Measurements from ENCODE around the gene LRRC72.

Gene LRRC72

GRCh38 chr7:16526742-16527540 lies at the start of gene LRRC72:
LRRC72 (plus strand) TSS chr7:16526825; CDS start chr7:16526953, 128 bp downstream.
- Histone ChIP-seq H3K4me2 (no peak within 1 kb of the TSS), H4K20me1 (no peaks in the 10 kb centered on the region)
- no peak for TF ChIP-seq Cebpa-rat (IDR thresholded peaks at IDR 0.05)

GRCh38 chr7:16479161-16479560 lies 47.5 kb upstream of the LRRC72 start:
- Histone ChIP-seq H3K4me1 (no peaks in the 10 kb centered on the region), H3K4me3 (no peak overlapping the region), H3K4me2 (no peak overlapping the region), H3K27me3 (no peaks in the 10 kb centered on the region), H4K20me1 (no peaks in the 10 kb centered on the region), H3K36me3 (no peaks in the 10 kb centered on the region), H3K27ac (no peak overlapping the region), H3K9me3 (replicated peaks in 1 of 11) (no peaks in the 10 kb centered on the region), H3K9ac (no peak overlapping the region)
- no peak for TF ChIP-seq Cebpa-rat (IDR thresholded peaks at IDR 0.05)

More at GRCh38 chr7:16526742-16527540, at the start of gene LRRC72:
- Histone ChIP-seq H3K4me3 (no peak within 1 kb of the TSS), H3K27me3 (no peaks in the 10 kb centered on the region), H3K27ac (no peak within 1 kb of the TSS), H3K9me3 (replicated peaks in 1 of 11) (no peaks in the 10 kb centered on the region), H3K36me3 (no peaks in the 10 kb centered on the region), H3K9ac (no peak within 1 kb of the TSS), H3K4me1 (no peaks in the 10 kb centered on the region)

- Histone ChIP-seq H4K20me1 (no peaks in the 10 kb centered on the region), H3K4me2 (no peak overlapping the region), H3K4me1 (no peaks in the 10 kb centered on the region), H3K27me3 (no peaks in the 10 kb centered on the region), H3K27ac (no peak overlapping the region), H3K4me3 (no peak overlapping the region), H3K36me3 (no peaks in the 10 kb centered on the region), H3K9ac (no peak overlapping the region), H3K9me3 (replicated peaks in 1 of 11) (no peaks in the 10 kb centered on the region)
- TF ChIP-seq Cebpa-rat (IDR thresholded peaks at IDR 0.05): no peak
These were observed 47.0 kb upstream of the LRRC72 start for GRCh38 chr7:16479591-16479990.

- H3K9me3 ChIP-seq (replicated peaks in 1 of 11): no peaks in the 10 kb centered on the region
- no peak overlapping the region for H3K9ac ChIP-seq
- H4K20me1 ChIP-seq: no peaks in the 10 kb centered on the region
- no peak overlapping the region for H3K4me2 ChIP-seq
- H3K27me3 ChIP-seq: no peaks in the 10 kb centered on the region
- H3K36me3 ChIP-seq: no peaks in the 10 kb centered on the region
- no peak overlapping the region for H3K27ac ChIP-seq
- H3K4me3 ChIP-seq: no peak overlapping the region; a peak in 1 of 20 replicates
- no peak for TF ChIP-seq Cebpa-rat (IDR thresholded peaks at IDR 0.05)
- no peaks in the 10 kb centered on the region for H3K4me1 ChIP-seq
These were observed 42.0 kb upstream of the LRRC72 start for GRCh38 chr7:16484453-16485158.

GRCh38 chr7:16491148-16491547 lies 35.5 kb upstream of the LRRC72 start:
- no peak for TF ChIP-seq Cebpa-rat (IDR thresholded peaks at IDR 0.05)
- Histone ChIP-seq H3K27me3 (no peaks in the 10 kb centered on the region), H3K9me3 (replicated peaks in 1 of 11) (no peaks in the 10 kb centered on the region), H3K4me2 (no peak overlapping the region), H3K4me1 (no peaks in the 10 kb centered on the region), H3K27ac (no peak overlapping the region), H4K20me1 (no peaks in the 10 kb centered on the region), H3K36me3 (no peaks in the 10 kb centered on the region), H3K9ac (no peak overlapping the region), H3K4me3 (no peak overlapping the region)

- Histone ChIP-seq H3K4me1 (no peaks in the 10 kb centered on the region), H3K36me3 (no peaks in the 10 kb centered on the region), H3K4me3 (no peak overlapping the region), H3K27ac (no peak overlapping the region), H4K20me1 (no peaks in the 10 kb centered on the region), H3K27me3 (no peaks in the 10 kb centered on the region), H3K9me3 (replicated peaks in 1 of 11) (no peaks in the 10 kb centered on the region), H3K9ac (no peak overlapping the region), H3K4me2 (no peak overlapping the region)
- no peak for TF ChIP-seq Cebpa-rat (IDR thresholded peaks at IDR 0.05)
These were observed 34.0 kb upstream of the LRRC72 start for GRCh38 chr7:16492513-16493062.

- H3K4me3 ChIP-seq: no peak overlapping the region
- no peaks in the 10 kb centered on the region for H3K36me3 ChIP-seq
- H3K9me3 ChIP-seq (replicated peaks in 1 of 11): no peaks in the 10 kb centered on the region
- no peak overlapping the region for H3K9ac ChIP-seq
- no peaks in the 10 kb centered on the region for H4K20me1 ChIP-seq
- H3K4me1 ChIP-seq: no peaks in the 10 kb centered on the region
- TF ChIP-seq Cebpa-rat (IDR thresholded peaks at IDR 0.05): no peak
- H3K27me3 ChIP-seq: no peaks in the 10 kb centered on the region
- H3K4me2 ChIP-seq: no peak overlapping the region
- H3K27ac ChIP-seq: no peak overlapping the region
These were observed 33.4 kb upstream of the LRRC72 start for GRCh38 chr7:16493266-16493665.

GRCh38 chr7:16494551-16494950 lies 32.1 kb upstream of the LRRC72 start:
- no peaks in the 10 kb centered on the region for H3K4me1 ChIP-seq
- H3K4me2 ChIP-seq: no peak overlapping the region
- no peaks in the 10 kb centered on the region for H4K20me1 ChIP-seq
- H3K4me3 ChIP-seq: no peak overlapping the region
- no peaks in the 10 kb centered on the region for H3K27me3 ChIP-seq
- H3K36me3 ChIP-seq: no peaks in the 10 kb centered on the region
- H3K9ac ChIP-seq: no peak overlapping the region
- no peak overlapping the region for H3K27ac ChIP-seq
- H3K9me3 ChIP-seq (replicated peaks in 1 of 11): no peaks in the 10 kb centered on the region
- TF ChIP-seq Cebpa-rat (IDR thresholded peaks at IDR 0.05): no peak

GRCh38 chr7:16494955-16495719 lies 31.5 kb upstream of the LRRC72 start:
- H3K4me2 ChIP-seq: no peak overlapping the region
- no peaks in the 10 kb centered on the region for H3K27me3 ChIP-seq
- no peaks in the 10 kb centered on the region for H3K9me3 ChIP-seq (replicated peaks in 1 of 11)
- no peak overlapping the region for H3K27ac ChIP-seq
- no peaks in the 10 kb centered on the region for H3K4me1 ChIP-seq
- H3K9ac ChIP-seq: no peak overlapping the region
- H4K20me1 ChIP-seq: no peaks in the 10 kb centered on the region
- no peak for TF ChIP-seq Cebpa-rat (IDR thresholded peaks at IDR 0.05)
- no peak overlapping the region for H3K4me3 ChIP-seq
- no peaks in the 10 kb centered on the region for H3K36me3 ChIP-seq
